H1 (cell line): ENCODE measurements around the gene ZNF454. TPM values are rescaled to one million over a fixed set of nuclear protein-coding genes. Genes with fewer than 3 reads are reported as not detected.
A peak's percentile ranks its signal among the peaks of the same experiment; 100 is the strongest.

Experiments used
- CTCF ChIA-PET: fragments of 300-600 bp; sonication (Branson Sonifier 250); formaldehyde crosslinking; loops from one replicate; lab custom pipeline; 2021; ENCODE audit not compliant: partially characterized antibody; lab: Charles Lee
- POLR2A ChIA-PET: fragments of 300-600 bp; sonication (Branson Sonifier 250); formaldehyde crosslinking; loops from one replicate; lab custom pipeline; 2021; ENCODE audit warnings: inconsistent platforms; ENCODE audit not compliant: partially characterized antibody; lab: Charles Lee
- DNase-seq, 2 experiments: peaks; one replicate each; pipeline versions ENCODE4 v3.0.0 to v3.0.0-alpha.2; 2010 to 2022; ENCODE audit warnings: low spot score in 2 of 2, low read depth in 1 of 2, mixed read lengths in 1 of 2
- FAIRE-seq: peaks from 2 replicates; lab custom pipeline; 2011; peaks lifted over from hg19 to GRCh38; lab: Jason Lieb, UNC
- H2AFZ ChIP-seq: 2 replicates; pipeline ENCODE4 v1.8.1; 2012; ENCODE audit warnings: low read length, inconsistent platforms
- H2AK5ac ChIP-seq: 2 replicates; pipeline ENCODE4 v1.6.1; 2013; ENCODE audit warnings: low read depth, low read length
- H2BK120ac ChIP-seq: replicated peaks from 2 replicates; pipeline ENCODE3; 2013; ENCODE audit warnings: low read depth, low read length, inconsistent platforms
- H2BK12ac ChIP-seq: 2 replicates; pipeline ENCODE4 v1.6.1; 2013; ENCODE audit warnings: low read depth, low read length
- H2BK15ac ChIP-seq: 2 replicates; pipeline ENCODE4 v1.6.1; 2013; ENCODE audit warnings: low read length
- H2BK20ac ChIP-seq: 2 replicates; pipeline ENCODE4 v1.6.1; 2013; ENCODE audit warnings: low read length
- H2BK5ac ChIP-seq: 2 replicates; pipeline ENCODE4 v1.6.1; 2013; ENCODE audit warnings: low read depth, low read length
- H3K14ac ChIP-seq: 2 replicates; pipeline ENCODE4 v1.6.1; 2013; ENCODE audit warnings: inconsistent platforms; ENCODE audit not compliant: insufficient read length
- H3K18ac ChIP-seq: 2 replicates; pipeline ENCODE4 v1.6.1; 2013; ENCODE audit warnings: low read length; ENCODE audit errors: extremely low read depth
- H3K23ac ChIP-seq: 2 replicates; pipeline ENCODE4 v1.6.1; 2013; ENCODE audit warnings: inconsistent platforms; ENCODE audit not compliant: insufficient read length
- H3K23me2 ChIP-seq: 2 replicates; pipeline ENCODE4 v1.6.1; 2013; ENCODE audit warnings: low read depth, low read length
- H3K27ac ChIP-seq: 2 replicates; pipeline ENCODE4 v1.6.1; 2011; ENCODE audit warnings: low read depth, low read length, inconsistent platforms
- H3K27me3 ChIP-seq, 4 experiments: replicated peaks in 1 of 4; 1 replicate in 1 of 4; 2 replicates in 3 of 4; pipeline versions ENCODE4 v1.6.1 to v1.8.1; 2011 to 2013; ENCODE audit warnings: low read length in 3 of 4, mild to moderate bottlenecking in 3 of 4, inconsistent platforms in 2 of 4, mixed read lengths in 2 of 4, moderate library complexity in 1 of 4; ENCODE audit not compliant: control insufficient read depth in 3 of 4, insufficient read depth in 3 of 4; ENCODE audit errors: extremely low read depth in 1 of 4
- H3K36me3 ChIP-seq, 4 experiments: 2 replicates each; pipeline versions ENCODE4 v1.6.1 to v1.8.1; 2011 to 2013; ENCODE audit warnings: mild to moderate bottlenecking in 4 of 4, low read length in 3 of 4, moderate library complexity in 2 of 4, control low read depth in 1 of 4, inconsistent platforms in 1 of 4; ENCODE audit not compliant: insufficient read depth in 4 of 4, control insufficient read depth in 2 of 4
- H3K4ac ChIP-seq: replicated peaks from 2 replicates; pipeline ENCODE3; 2013; ENCODE audit warnings: low read length, low read depth, mixed read lengths, inconsistent platforms; ENCODE audit not compliant: insufficient read length
- H3K4me1 ChIP-seq, 4 experiments: replicated peaks in 1 of 4; 1 replicate in 1 of 4; 2 replicates in 3 of 4; pipeline versions ENCODE4 v1.6.1 to v1.8.1; 2011 to 2013; ENCODE audit warnings: low read length in 3 of 4, inconsistent platforms in 2 of 4, mixed read lengths in 1 of 4; ENCODE audit not compliant: insufficient read depth in 4 of 4, control insufficient read depth in 3 of 4
- H3K4me2 ChIP-seq, 2 experiments: 2 replicates each; pipeline versions ENCODE4 v1.6.1 to v1.8.1; 2011 to 2013; ENCODE audit warnings: low read depth in 2 of 2, low read length in 2 of 2, control low read depth in 1 of 2, inconsistent platforms in 1 of 2, mild to moderate bottlenecking in 1 of 2; ENCODE audit not compliant: insufficient read depth in 1 of 2
- H3K4me3 ChIP-seq, 4 experiments: fragments of 200-600, 300-600 bp in 1 of 4; sonication (generic), shearing (Covaris generic), sonication (Bioruptor Twin) in 1 of 4; 2 replicates each; pipeline versions ENCODE4 v1.5.1 to v1.8.1; 2011 to 2016; ENCODE audit warnings: low read length in 4 of 4, low read depth in 3 of 4, control low read depth in 2 of 4, inconsistent platforms in 2 of 4, mild to moderate bottlenecking in 2 of 4, mixed read lengths in 1 of 4, moderate library complexity in 1 of 4; ENCODE audit not compliant: insufficient read depth in 2 of 4; ENCODE audit errors: extremely low read depth in 1 of 4
- H3K56ac ChIP-seq: replicated peaks from 2 replicates; pipeline ENCODE3; 2013; ENCODE audit warnings: low read depth, mild to moderate bottlenecking, mixed read lengths, low read length, inconsistent platforms; ENCODE audit not compliant: insufficient read length
- H3K79me1 ChIP-seq: 2 replicates; pipeline ENCODE4 v1.6.1; 2013; ENCODE audit warnings: low read depth, low read length, control low read depth
- H3K79me2 ChIP-seq, 2 experiments: 2 replicates each; pipeline versions ENCODE4 v1.6.1 to v1.8.1; 2012 to 2013; ENCODE audit warnings: low read length in 2 of 2, mild to moderate bottlenecking in 2 of 2, inconsistent platforms in 1 of 2; ENCODE audit not compliant: insufficient read depth in 2 of 2, control insufficient read depth in 1 of 2
- H3K9ac ChIP-seq, 4 experiments: replicated peaks in 1 of 4; 1 replicate in 1 of 4; 2 replicates in 3 of 4; pipeline versions ENCODE4 v1.6.1 to v1.8.1; 2011 to 2013; ENCODE audit warnings: low read depth in 3 of 4, low read length in 3 of 4, control low read depth in 2 of 4, mild to moderate bottlenecking in 2 of 4, moderate library complexity in 2 of 4, inconsistent platforms in 1 of 4; ENCODE audit errors: extremely low read depth in 1 of 4
- H3K9me3 ChIP-seq, 2 experiments: 2 replicates each; pipeline versions ENCODE4 v1.6.1 to v1.8.1; 2012 to 2013; ENCODE audit warnings: mild to moderate bottlenecking in 2 of 2, moderate library complexity in 2 of 2, control low read depth in 1 of 2, inconsistent platforms in 1 of 2, low read depth in 1 of 2, low read length in 1 of 2, mixed read lengths in 1 of 2; ENCODE audit not compliant: insufficient read depth in 2 of 2
- H4K20me1 ChIP-seq, 2 experiments: replicated peaks in 1 of 2; 2 replicates each; pipeline versions ENCODE3 to v1.8.1; 2011 to 2013; ENCODE audit warnings: inconsistent platforms in 2 of 2, low read length in 2 of 2, mild to moderate bottlenecking in 1 of 2; ENCODE audit not compliant: insufficient read depth in 2 of 2, control insufficient read depth in 1 of 2
- H4K5ac ChIP-seq: 2 replicates; pipeline ENCODE4 v1.6.1; 2013; ENCODE audit warnings: low read length, low read depth, mixed read lengths, inconsistent platforms; ENCODE audit not compliant: insufficient read length
- H4K8ac ChIP-seq: 2 replicates; pipeline ENCODE4 v1.8.0; 2013; ENCODE audit warnings: mild to moderate bottlenecking, moderate library complexity, low read length, inconsistent platforms; ENCODE audit not compliant: insufficient read depth; ENCODE audit errors: extremely low read depth
- H4K91ac ChIP-seq: replicated peaks from 2 replicates; pipeline ENCODE3; 2013; ENCODE audit warnings: low read length, mixed read lengths, inconsistent platforms; ENCODE audit not compliant: insufficient read length
- ATF3 ChIP-seq: IDR thresholded peaks from 2 replicates; pipeline ENCODE4 v1.6.1; 2011; ENCODE audit warnings: low read depth, mild to moderate bottlenecking, low read length; ENCODE audit not compliant: insufficient read depth
- CBX8 ChIP-seq: fragments of 300-800, 300-1000 bp; sonication (generic); IDR thresholded peaks from 2 replicates; pipeline ENCODE4 v1.7.1; 2016; ENCODE audit warnings: low read depth, low read length, borderline replicate concordance
- KDM5A ChIP-seq: fragments of 200-600 bp; IDR thresholded peaks from 2 replicates; pipeline ENCODE4 v1.7.1; 2012; ENCODE audit warnings: mild to moderate bottlenecking, low read length, inconsistent platforms, mixed read lengths
- POLR2A ChIP-seq, 2 experiments: IDR thresholded peaks; 1 replicate in 1 of 2; 2 replicates in 1 of 2; pipeline ENCODE4 v1.6.1; 2011; ENCODE audit warnings: low read depth in 2 of 2, low read length in 2 of 2, mild to moderate bottlenecking in 2 of 2; ENCODE audit errors: control extremely low read depth in 1 of 2
- RAD21 ChIP-seq, 2 experiments: IDR thresholded peaks in 1 of 2; conservative IDR thresholded peaks in 1 of 2; 2 replicates each; pipeline ENCODE4 v1.6.1; 2011; ENCODE audit warnings: low read depth in 2 of 2, low read length in 2 of 2, improper control_type of control experiment in 1 of 2, inconsistent platforms in 1 of 2, mild to moderate bottlenecking in 1 of 2, moderate library complexity in 1 of 2
- SAP30 ChIP-seq: fragments of 300-600 bp; sonication (generic); IDR thresholded peaks from 2 replicates; pipeline ENCODE4 v1.7.1; 2012; ENCODE audit warnings: low read length, moderate library complexity, mild to moderate bottlenecking, inconsistent platforms; ENCODE audit not compliant: insufficient read depth, insufficient replicate concordance
- ZNF274 ChIP-seq: IDR thresholded peaks from 2 replicates; pipeline ENCODE4 v1.7.0; 2012; ENCODE audit warnings: low read length, borderline replicate concordance; ENCODE audit errors: extremely low read depth
- WGBS, 2 experiments: shearing (Covaris generic) in 1 of 2; methylation state at CpG; one replicate each; pipeline versions ENCODE4 v1.1.6 to v1.1.7; 2013 to 2015; ENCODE audit warnings: low lambda C conversion rate in 2 of 2, mixed read lengths in 2 of 2, inconsistent platforms in 1 of 2, low coverage in 1 of 2, missing lambda C conversion rate in 1 of 2; ENCODE audit not compliant: insufficient replicate concordance in 2 of 2, insufficient coverage in 1 of 2, insufficient read length in 1 of 2; ENCODE audit errors: extremely low coverage in 1 of 2, missing lambda C conversion rate in 1 of 2; 5-methylcytosine and 5-hydroxymethylcytosine counted together
- polyA plus RNA-seq, 7 experiments: library from polyadenylated mRNA; depleted of rRNA in 3 of 7; stranded (reverse) in 5 of 7; unstranded in 2 of 7; fragments of >200 nt in 5 of 7; fragments of 200-250 nt in 2 of 7; gene quantifications; 1 replicate in 5 of 7; 2 replicates in 1 of 7; 4 replicates in 1 of 7; pipeline versions ENCODE4 v1.2.1 to v1.2.3, GENCODE V29; 2011 to 2013; ENCODE audit warnings: missing spikeins in 2 of 7, mixed read lengths in 2 of 7
- total RNA-seq: library from RNA; stranded (reverse); fragmentation: NEBNext Ultra II Directional; extraction: Animal tissue kit (Norgen Biotek cat#: 25700); gene quantifications from 2 replicates; pipeline ENCODE4 v1.2.1, GENCODE V29; 2021

The ZNF454 gene
- total and polyA plus RNA-seq, 2 of the 8 experiments (the other 6 are each of a cell fraction or from before 2014, with no cell fraction given): 0.33 to 1.2 TPM

DNA sequence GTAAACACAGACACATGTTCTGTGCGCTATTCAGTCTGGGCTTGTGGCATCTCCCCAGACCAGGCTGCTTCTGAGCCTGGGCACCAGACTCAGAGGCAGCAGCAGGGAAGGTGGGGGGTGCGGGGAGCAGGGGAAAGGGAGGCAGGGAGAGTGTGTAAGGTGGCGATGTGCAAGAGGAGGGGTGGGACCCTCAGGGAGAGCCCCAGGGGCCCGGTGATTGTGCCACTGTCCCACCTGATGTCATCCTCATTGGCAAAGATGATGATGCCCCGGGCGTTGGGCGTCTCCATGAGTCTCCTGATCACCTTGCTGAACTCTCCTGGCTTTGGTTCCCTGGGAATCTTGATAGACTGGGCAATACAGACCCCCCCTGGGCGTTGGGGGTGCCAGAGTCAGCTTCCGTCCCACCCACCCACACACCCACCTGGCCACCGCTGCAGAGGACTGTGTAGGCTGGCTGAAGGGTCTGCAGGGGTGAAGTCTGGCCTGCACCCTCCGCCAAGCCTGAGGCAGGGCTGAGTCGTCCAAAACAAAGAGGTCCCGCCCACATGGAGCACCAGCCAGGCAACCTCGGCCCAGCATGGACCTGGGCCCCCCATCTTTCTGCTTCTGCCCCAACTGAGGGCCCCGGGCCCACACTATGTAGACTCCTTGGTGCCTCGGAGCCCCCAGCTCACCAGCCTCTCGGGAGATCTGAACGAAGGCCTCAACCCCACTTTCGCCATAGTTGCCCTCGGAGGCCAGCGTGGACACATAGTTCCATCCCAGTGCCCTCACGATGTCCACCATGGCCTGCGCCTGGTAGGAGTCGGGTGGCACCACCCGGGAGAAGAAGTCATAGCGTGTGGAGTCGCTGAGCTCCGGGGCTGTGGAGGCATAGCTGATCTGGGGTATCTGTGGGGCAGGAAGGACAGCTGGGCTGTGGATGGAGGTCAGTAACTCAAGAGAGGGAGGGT lies 50.5 kb downstream of the ZNF454 start:
- peaks cover 37 to 58% of the 10 kb centered on the region in 2 experiments; a peak in 3 of 4 replicates for H3K9me3 ChIP-seq
- H4K20me1 ChIP-seq: peaks cover under 1 to 4% of the 10 kb centered on the region in 2 experiments
- no peak overlapping the region for H3K4ac ChIP-seq
- no peaks in the 10 kb centered on the region for H3K79me2 ChIP-seq
- no peak for DNase-seq
- H3K56ac ChIP-seq: no peak overlapping the region
- ChIA-PET POLR2A (interaction anchor here (1.0 to 1.6 kb wide), 3 partner anchors 10 to 47 kb away, joined by 3 read pairs; no protein-coding TSS in a partner anchor), CTCF (interaction anchor here (0.6 to 1.0 kb wide), 3 partner anchors 94 to 1525 kb away, joined by 3 read pairs; no protein-coding TSS in a partner anchor)
- H2BK5ac ChIP-seq: no peak overlapping the region
- H2AFZ ChIP-seq: no peak overlapping the region
- H3K27me3 ChIP-seq: peaks cover 26 to 39% (median 37%) of the 10 kb centered on the region in 4 experiments
- H3K36me3 ChIP-seq: no peaks in the 10 kb centered on the region; a peak in 1 of 8 replicates
- H2BK15ac ChIP-seq: no peak overlapping the region
- H4K8ac ChIP-seq: peak overlapping the region; percentile 14
- H3K79me1 ChIP-seq: no peaks in the 10 kb centered on the region
- peaks cover 0 to 13% (median 1%) of the 10 kb centered on the region in 4 experiments; a peak in 5 of 7 replicates for H3K4me1 ChIP-seq
- no peak overlapping the region for H3K23ac ChIP-seq
- no peak overlapping the region for H3K18ac ChIP-seq
- H3K4me2 ChIP-seq: no peak overlapping the region
- H2AK5ac ChIP-seq: no peak overlapping the region
- no peak overlapping the region for H3K9ac ChIP-seq
- H2BK120ac ChIP-seq: no peak overlapping the region
- no peak for FAIRE-seq
- no peak overlapping the region for H4K5ac ChIP-seq
- H4K91ac ChIP-seq: no peak overlapping the region
- H3K27ac ChIP-seq: no peak overlapping the region
- H2BK12ac ChIP-seq: no peak overlapping the region
- TF ChIP-seq SAP30 (no peak), CBX8 (no peak), POLR2A (IDR thresholded peaks at IDR 0.05; ENCODE audit: control extremely low read depth in 1 of 2, low read depth in 2 of 2, low read length in 2 of 2) (no peak), ZNF274 (no peak), KDM5A (no peak), RAD21 (IDR thresholded peaks at IDR 0.05 in 1 of 2, conservative IDR thresholded peaks at IDR 0.05 in 1 of 2; ENCODE audit: low read depth in 2 of 2, low read length in 2 of 2) (no peak), ATF3 (no peak)
- H3K23me2 ChIP-seq: peaks cover 9% of the 10 kb centered on the region; the same call in 1 of the 2 replicates
- no peak overlapping the region for H3K14ac ChIP-seq
- 94% methylated on average over 19 of the region's 28 CpGs; no CpG with 5 or more reads in 1 of the 2 experiments for WGBS, 2 experiments
- no peak overlapping the region for H3K4me3 ChIP-seq
- H2BK20ac ChIP-seq: no peak overlapping the region
